GM18951 (cell line): Measurements from ENCODE around the gene TRPM4.
"Not testable (repeated sequence)": the region's sequence is repeated elsewhere in the genome, so short reads cannot be mapped to it uniquely, and the experiment has no call there.

Experiments
- POLR2A ChIP-seq: IDR thresholded peaks from 4 replicates; pipeline ENCODE4 v1.6.1; 2011; ENCODE audit warnings: mild to moderate bottlenecking; ENCODE audit not compliant: insufficient read length, insufficient read depth; ENCODE audit errors: extremely low read depth
- in situ Hi-C: fragments of 300-500 bp; cut with MboI; formaldehyde crosslinking; loops from one replicate; pipeline ENCODE4 v1.12.0; 2022; ENCODE audit warnings: low sequenced_read_pairs, mixed read lengths, inconsistent platforms; ENCODE audit not compliant: unreplicated experiment

The TRPM4 gene

DNA sequence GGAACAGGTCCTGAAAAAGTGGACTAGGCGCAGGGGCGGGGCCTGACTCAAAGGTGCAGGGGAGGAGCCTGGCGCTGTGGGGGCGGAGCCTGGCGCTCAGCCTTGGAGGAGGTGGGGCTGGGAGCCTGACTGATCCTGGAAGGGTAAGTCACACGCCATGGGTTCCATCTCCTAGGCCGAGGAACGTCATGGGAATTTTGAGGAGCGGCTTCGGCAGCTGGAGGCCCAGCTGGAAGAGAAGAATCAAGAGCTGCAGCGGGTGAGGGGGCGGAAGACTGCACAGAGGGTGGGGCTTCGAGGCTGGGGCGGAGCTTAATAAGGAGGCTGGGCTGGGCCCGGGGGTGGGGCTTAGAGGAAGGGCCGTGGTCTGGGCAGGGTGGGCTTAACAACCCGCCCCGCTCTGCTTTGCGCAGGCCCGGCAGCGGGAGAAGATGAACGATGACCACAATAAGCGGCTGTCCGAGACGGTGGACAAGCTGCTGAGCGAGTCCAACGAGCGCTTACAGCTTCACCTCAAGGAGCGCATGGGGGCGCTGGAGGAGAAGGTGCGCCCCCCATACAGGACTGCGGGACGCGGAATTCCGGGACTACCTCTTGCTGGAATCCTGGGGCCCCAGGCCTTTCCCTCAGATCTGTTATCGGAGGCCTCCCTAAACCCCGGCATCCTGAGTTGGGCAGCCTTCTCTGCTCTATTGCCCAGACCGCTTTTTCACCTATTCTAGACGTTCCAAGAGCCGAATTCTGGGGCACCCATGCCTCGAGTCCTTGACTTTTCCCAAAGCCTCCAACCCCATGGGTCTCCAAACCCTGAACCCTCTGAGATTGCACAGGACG is 23.8 kb upstream of the TRPM4 start:
- no peak for TF ChIP-seq POLR2A
- in situ Hi-C loops = no loop called here

DNA sequence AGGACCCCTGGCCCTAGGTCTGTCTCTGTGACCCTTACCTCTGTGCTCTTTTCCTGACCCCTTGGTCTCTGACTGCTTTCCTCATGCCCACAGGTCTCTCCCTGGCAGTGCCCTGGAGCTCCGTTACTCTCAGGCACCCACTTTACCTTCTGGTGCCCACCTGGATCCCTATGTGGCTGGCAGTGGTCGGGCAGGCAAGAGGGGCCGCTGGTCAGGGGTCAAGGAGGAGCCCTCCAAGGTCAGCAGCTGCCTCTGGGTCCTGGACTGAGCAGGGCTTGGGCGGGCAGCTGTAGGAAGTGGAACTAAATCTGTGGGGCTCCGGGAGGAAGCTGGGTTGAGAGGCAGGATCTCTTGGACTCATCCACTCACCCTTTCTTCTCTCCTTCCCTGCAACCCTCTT is 21.9 kb upstream of the TRPM4 start:
- in situ Hi-C loops = no loop called here
- no peak for TF ChIP-seq POLR2A

DNA sequence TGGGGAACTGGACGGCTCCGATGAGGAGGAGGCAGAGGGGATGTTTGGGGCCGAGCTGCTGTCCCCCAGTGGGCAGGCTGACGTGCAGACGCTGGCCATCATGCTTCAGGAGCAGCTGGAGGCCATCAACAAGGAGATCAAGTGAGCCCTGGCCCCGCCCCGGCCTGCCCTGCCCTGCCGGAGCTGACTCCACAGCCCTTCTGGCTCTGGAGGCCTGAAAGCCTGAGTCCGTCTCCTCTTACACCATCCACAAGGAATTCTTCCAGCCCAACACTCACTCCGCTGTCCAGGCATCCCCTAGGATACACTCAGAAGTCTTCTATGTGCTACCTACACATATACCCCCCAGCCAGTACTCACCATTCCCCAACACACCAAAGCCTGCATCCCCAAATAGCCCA is 20.8 kb upstream of the TRPM4 start:
- in situ Hi-C loops = no loop called here
- no peak for TF ChIP-seq POLR2A

DNA sequence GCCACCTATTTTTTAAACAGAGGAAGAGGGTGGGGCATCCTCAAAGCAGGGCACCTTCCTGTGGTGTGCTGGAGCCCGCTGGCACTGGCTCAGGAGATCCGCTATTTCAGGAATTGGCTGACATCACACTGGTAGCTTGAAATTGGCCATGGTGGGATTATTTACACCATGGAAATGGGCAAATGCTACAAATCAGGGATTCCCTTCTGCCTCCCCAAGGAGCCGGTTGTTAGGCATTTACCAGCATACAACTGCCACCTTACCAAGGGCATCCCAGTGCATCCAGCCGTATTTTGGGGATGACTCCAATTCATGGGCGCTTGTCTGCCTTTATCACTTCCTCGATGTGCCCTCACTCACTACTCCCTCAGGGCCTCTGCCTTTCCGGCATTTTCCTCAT is 16.6 kb upstream of the TRPM4 start:
- TF ChIP-seq POLR2A = no peak
- in situ Hi-C loops = no loop called here

DNA sequence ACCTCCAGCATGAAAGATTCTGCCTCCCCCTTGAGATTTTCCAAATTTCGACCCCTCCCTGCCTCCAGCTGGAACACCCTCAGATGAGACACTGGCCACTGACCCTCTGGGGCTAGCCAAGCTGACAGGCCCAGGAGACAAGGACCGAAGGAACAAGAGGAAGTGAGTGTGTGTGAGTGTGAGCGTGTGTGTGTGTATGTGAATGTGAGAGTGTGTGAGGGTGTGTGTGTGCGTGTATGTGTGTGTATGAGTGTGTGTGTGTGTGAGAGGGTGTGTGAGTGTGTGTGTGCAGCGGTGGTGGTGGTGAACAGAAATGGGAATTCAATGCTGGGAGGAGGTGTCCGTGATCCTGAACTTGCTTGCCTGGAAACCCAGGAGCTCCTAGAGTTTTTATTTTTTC is 16.2 kb upstream of the TRPM4 start:
- in situ Hi-C loops = no loop called here
- TF ChIP-seq POLR2A = no peak

GRCh38 chr19:49142866-49143335 is 14.7 kb upstream of the TRPM4 start:
- in situ Hi-C loops = no loop called here
- TF ChIP-seq POLR2A = no peak

DNA sequence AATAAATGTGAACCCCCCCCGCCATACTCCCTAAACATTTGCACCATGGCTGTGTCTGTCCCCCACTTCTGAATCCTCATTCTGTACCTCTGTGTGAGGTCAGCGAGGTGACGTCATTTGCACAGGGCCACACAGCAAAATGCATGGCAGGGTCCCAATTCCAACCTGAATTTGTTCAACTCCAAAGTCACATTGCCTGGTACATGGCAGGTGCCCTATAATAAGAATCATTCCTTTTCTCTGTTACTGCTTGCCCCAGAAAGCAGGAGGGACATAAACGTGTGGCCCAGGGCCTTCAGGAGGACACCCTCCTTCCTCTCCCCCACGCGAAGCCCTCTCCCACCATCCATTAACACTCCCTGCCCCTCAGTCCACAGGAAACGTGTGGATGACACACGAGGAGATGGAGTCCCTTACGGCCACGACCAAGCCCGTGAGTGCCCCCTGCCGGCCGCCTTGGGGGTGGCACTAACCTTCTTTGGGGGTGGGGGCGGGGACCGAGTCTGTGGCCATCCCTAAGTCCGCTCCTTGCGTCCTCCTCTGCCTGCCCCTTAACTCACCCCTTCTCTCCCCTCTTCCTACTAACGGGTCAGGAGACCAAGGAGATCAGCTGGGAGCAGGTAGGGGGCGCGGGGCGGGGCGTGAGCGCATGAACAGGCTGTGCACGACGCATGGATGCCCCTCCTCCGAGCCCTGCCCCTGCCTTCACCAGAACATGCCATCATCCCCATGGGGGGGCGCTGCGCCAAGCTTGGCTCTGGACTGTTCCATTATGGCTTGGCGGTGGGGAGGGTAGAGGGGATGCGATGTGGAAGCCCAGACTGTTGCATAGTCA is 11.8 kb upstream of the TRPM4 start:
- TF ChIP-seq POLR2A = no peak
- in situ Hi-C loops = no loop called here

- in situ Hi-C loops = not testable (repeated sequence)
Measured at GRCh38 chr19:49146408-49146770, 11.2 kb upstream of the TRPM4 start.

- in situ Hi-C loops = no loop called here
- TF ChIP-seq POLR2A = no peak
Measured at GRCh38 chr19:49148044-49148682, 9.4 kb upstream of the TRPM4 start.

GRCh38 chr19:49148784-49149651 is 8.6 kb upstream of the TRPM4 start:
- in situ Hi-C loops = no loop called here
- no peak for TF ChIP-seq POLR2A

GRCh38 chr19:49149652-49150105 is 7.9 kb upstream of the TRPM4 start:
- in situ Hi-C loops = no loop called here
- no peak for TF ChIP-seq POLR2A

- TF ChIP-seq POLR2A = no peak
- in situ Hi-C loops = no loop called here
Measured at GRCh38 chr19:49150106-49150943, 7.3 kb upstream of the TRPM4 start.
